NK-92 (cell line): Measurements from ENCODE around the gene KDM5A.

ENCODE experiments used
- DNase-seq: peaks from one replicate; lab custom pipeline; 2025; ENCODE audit not compliant: unreplicated experiment; lab: John Stamatoyannopoulos, UW

Gene KDM5A

DNA sequence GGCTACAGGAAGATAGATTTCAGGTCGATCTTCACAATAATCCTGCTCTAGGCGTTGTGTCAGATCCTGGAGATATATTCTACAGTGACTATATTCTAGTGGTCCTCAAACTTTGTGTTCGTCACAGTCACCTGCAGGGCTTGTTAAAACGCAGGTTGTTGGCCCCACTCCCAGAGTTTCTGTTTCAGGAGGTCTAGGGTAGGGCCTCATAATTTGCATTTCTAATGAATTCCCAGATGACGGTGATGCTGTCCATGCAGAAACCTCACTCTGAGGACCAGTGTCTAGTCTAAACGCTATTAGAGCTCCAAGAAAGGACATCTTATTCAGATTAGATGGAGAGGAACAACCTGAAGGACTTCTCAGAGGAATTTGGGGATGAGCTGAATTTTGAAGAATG is 113.3 kb downstream of the KDM5A start:
- no peak for DNase-seq

DNA sequence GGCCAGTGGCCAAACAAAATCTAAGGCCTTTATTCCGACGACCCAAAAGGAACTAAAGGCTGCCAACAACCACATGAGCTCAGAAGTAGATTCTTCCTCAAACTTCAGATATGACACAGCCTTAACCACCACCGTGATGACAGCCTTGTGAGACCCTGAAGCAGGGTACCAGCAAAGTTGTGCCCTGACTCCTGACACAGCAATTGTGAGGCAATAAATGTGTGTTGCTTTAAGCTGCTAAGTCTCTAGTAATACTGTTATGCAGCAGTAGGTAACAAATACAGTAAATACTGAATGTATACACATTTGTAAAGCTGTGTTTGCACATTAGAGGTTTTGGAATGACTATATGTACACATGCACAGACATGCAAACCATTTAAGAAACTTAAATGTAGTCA is 115.7 kb downstream of the KDM5A start:
- no peak for DNase-seq

DNA sequence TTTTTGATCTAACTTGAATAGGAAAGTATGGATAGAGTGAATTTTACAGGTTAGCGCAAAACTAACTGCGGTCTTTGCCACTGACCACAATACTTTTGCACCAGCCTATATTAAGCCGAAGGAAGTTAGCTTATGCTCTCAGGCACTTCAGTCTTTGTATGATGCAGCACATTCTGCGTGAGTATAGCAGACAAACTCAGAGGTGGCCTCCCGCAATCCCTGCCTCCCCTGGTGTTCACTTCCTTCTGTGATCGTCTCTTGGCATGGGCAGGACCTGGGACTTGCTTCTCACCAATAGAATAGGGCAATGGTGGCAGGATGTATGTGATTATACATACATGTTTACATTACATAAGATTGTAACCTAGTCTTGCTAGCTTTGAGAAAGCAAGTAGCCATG is 116.2 kb downstream of the KDM5A start:
- DNase-seq = no peak

DNA sequence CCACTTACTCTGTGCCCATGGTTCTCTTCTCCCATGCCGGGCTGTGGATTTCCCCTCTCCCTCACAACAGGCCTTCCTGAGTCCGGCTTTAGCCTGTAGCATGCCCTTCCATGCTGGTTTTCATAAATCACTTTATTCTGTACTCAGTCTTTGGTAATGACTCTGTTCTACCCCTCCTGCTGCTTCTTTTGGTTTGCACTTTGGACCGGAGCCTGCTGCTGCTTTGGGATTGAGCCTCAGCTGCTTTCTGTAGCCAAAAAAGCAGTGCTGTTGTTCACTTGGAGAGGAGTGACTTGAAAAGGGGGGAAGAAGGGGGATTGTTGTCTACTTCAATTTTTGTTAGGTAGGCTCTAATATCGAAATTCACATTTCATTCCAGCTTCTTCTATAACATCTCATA is 118.0 kb downstream of the KDM5A start:
- DNase-seq = no peak

DNA sequence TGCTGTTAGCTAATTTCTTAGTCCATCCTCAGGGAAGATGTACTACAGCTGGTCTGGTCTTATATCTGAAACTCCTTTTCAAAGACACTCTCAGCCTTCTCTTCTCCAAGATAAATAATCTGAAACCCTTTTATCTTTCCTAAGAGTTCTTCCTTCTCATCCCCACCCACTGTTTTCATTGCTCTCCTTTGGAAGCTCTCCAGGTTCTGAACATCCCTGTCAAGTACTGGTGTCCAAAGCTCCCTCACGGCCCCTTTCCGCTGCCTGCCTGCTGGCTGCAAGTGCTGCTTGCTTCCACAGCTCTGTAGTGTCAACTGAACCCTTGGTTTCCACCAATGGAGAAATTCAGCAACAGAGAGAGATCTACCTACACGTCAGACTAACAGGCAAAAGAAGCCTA is 119.9 kb downstream of the KDM5A start:
- no peak for DNase-seq

DNA sequence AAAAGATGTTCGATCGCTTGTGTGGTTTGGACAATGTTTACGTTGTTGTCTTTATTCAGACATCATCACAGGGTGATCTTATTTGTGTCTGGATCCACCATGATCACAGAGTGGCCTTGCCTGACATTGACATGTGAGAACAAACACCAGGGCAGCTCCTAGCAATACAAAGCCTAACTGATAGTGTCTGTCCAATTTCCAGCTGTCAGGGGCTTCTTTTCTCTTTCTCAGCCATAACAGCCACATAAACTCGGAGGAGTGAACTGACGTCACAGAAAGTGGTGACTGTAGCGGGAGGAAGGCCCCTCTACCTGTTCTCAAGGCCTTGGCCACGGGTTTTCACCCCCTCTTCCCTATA is 120.7 kb downstream of the KDM5A start:
- DNase-seq = no peak

DNA sequence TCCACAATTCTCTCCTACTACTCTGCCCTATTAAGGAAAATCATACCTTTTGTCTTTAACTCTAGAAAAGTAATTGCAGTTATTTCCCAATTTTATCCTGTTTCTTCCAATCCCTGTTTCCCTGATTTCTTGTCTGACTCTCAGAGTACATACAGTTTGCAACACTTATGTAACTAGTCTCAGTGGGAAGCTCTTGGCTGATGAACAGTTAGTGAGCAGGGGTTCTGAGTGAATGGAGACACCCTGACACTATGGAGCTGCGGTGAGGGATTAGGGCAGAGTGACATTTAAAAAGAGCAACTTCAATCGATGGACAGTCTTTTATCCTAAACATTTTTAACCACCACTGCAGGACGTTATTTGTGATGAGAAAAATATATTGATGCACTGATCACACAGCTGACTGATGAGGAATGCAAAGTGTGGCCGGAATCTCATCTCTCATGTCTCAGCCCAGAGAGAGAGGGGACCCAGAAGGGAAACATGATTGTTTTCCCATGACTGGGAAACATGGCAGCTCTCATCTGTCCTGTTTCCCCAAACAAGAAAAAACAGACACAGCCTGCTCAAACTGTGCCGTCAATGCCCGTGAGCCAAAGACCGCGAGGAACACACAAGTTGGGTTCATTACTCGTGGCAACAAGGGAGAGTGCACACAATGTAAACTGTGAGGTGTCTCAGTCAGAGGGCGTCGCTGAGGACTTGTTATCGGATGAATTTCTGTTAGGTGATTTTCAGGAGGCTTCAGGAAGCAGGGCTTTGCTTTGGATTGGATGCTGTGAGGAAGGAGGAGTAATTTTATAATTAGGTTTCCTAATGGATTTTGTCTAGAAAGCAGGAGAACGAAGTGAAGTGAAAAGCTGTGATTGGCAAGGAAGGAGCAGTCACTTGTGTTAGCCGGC is 121.3 kb downstream of the KDM5A start:
- no peak for DNase-seq

DNA sequence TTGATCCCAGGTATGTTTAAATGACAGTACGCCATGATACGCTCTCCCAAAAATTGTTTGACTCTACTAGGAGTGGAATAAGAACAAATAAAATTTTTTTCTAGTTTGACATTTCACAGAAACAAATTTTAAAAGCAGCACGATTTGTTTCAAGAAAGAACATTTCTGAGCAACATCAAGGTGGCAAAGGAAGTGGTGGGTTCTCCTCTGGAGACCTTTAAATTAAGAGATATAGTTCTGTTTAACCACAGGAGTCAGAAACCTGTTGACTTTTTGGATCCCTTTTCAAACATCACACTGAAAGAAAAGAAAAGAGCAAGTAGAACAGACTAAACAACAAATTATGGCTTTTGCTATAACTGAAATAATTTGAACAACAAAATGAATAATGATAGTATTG is 124.0 kb downstream of the KDM5A start:
- no peak for DNase-seq

DNA sequence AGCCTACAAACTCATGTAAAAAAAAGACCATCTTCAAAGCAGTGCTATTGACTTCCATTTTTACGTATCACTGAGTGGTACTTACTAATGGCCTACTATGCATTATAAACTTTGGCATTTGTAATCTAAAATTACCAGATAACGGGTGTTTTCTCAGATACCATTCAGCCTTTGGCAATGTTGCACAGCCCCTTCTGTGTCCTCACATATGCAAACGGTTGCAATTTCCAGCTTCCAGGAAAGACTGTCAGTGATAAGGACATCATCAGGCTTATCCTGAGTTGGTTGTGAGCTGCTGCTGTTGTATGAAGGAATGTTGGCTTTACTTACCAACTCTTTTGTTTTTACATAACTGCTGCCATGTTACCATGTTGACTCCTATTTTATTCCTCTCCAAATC is 124.9 kb downstream of the KDM5A start:
- no peak for DNase-seq

DNA sequence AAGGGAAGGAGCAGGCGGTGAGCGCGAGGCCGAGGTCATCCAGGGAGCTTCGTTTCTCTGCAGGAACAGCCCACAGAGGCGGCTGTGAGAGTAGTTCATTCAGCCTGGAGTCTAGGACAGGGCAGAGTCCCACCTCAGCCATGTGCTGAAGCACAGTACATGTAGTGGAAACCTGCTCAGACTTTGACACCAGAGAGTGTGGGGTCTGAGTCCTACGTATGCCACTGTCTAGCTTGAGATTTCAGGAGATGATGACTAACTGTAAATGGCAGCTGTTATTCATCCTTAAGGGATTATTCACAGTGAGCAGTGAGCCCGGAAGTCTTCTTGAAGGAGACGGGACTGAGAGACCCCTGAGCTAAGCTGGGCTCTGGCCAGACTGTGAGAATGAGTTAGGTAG is 125.5 kb downstream of the KDM5A start:
- no peak for DNase-seq

DNA sequence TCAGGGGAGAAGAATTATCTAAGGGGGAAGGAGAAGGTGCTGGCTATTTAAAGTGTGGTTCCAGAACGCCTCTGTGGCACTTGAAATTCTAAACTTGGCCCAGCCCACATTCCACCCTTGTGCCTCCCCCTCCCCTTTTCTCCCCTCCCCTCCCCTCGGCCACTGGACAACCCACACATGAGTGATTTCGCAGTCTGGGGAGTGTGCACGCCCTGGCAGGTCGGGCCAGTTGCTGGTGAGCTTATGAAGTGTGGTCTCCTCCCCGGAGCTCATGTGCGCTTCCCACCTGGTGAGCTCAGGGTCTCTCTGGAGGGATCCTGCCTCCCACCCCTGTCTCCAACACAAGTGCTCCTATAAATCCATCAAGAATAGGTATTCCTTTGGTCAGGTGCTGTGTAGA is 126.3 kb downstream of the KDM5A start, which contains the start of gene SLC6A13:
SLC6A13 (minus strand) TSS at position 20 of the 400 bp plus-strand sequence. CDS start 2,784 bp downstream, outside the sequence.
- DNase-seq = no peak

DNA sequence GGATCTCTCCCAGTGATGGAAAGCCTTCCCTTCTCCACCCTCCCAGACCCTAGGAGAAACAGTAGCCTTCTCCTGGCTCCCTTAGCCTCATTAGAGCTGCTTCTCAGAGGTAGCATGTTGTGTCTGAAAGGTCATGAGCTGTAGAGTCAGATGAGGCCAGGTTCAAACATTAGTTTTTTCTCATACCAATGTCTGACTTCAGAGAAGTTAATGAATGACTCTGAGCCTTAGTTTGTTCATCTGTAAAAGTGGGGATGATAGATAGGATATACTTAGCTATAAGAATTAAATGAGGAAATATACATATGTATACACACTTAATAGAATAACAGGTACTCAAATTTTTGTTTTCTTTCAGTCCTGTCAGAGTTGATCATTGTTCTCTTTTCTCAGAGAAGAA is 127.0 kb downstream of the KDM5A start:
- DNase-seq = no peak

DNA sequence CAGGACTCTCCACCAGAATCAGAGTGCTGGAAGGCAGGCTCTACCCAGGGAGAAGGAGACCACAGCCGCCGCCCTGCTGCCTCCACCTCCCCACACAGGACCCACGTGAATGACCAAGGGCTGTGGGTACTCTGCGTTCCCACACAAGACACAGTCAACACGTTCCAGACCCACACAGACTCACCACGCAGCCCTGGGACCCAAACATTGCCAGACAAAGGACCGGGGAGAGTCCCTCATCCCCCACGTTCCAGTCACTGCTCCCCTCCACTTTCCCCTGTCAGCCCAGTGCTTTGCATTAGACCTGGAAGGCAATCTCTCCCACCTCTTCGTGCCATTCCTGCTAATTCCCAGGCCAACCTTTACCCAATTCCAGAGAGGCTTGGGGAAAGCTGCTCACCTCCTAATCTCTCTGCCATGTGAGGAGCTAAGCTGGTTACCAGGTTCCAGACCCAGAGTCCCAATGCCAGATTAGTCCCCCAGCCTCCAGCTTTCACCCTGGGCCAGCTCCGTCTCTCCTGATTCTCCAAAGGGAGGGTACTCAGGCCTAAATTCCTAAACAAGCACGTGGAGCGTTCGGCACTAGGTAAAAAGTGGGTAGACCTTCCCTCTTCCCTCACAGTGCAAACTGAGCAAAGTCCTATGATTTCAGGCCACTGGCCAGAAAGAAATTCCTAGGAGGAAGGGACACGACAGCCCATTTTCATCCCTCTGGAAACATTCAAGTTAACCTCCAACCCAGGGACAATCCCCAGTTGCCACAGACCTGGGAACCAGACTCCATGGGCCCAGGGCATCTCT is 131.4 kb downstream of the KDM5A start:
- no peak for DNase-seq

DNA sequence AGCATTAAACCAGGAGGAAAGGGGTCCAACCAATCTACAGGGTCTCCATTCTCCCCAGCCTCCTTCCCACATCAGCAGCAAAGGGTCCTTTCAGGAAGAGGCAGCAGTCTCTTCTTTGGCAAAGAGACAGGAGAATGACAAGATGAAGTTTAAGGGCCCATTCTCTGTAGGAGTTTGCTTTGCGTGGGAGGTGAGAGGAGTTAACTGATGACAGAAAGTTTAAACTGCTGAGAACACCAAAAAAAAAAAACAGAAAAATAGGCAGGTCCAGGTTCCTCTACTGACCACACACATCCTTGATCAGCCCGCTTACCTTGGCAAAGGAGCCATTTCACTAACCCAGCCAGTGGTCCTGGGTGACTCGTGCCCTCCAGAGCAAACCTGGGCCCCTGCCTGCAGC is 132.2 kb downstream of the KDM5A start:
- no peak for DNase-seq

DNA sequence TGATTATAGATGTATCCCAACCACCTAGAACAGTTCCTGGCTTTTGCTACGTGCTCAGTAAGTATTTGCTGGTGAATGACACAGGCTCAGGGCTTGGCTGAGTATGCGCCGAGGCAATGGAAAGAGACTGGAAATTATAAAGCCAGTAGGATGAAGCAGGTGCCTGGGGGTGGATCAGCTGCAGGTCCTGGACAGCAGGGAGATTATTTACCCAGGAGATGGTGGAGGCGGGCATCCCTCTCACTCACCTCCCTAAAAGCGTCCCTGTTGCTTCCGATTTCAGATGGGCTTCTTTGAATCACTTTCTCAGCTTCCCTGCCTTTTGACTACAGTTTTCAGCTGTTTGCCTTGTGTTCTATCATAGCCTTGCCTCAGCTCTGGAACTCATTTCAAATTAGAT is 132.9 kb downstream of the KDM5A start:
- DNase-seq = no peak

DNA sequence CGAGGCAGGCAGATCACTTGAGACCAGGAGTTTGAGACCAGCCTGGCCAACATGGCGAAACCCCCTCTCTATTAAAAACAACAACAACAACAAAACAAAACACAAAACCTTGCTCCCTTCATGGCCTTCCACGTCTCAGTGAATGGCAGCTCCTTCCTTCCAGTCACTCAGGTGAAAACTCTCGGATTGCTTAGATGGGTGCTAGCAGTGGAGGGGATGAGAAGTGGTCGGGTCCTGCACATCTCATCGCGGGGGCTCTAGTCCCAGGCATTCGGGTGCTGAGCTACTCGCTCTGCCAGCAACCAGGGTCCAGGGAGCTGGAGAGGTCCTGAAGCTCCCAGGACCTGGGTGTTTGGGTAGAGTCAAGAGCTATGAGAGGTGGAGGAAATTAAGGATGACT is 134.2 kb downstream of the KDM5A start:
- no peak for DNase-seq

DNA sequence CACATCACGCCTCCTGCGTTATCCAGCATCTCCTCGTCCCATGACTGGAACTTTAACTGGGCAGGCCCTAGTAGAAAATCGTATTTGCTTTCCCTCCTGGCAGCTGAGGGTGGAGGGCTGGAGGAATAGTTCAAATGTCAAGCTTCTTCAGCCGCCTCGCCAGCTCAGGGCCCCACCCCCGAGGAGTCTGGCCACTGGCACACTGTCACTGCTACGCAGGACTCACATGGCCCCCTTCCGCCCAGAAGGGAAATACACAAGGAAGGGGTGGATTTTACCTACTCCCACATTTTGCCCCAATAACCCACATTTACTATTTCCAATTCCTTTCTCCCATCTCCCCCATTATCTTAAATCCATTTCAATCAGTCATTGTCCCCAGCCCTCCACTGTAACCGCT is 135.1 kb downstream of the KDM5A start:
- no peak for DNase-seq

DNA sequence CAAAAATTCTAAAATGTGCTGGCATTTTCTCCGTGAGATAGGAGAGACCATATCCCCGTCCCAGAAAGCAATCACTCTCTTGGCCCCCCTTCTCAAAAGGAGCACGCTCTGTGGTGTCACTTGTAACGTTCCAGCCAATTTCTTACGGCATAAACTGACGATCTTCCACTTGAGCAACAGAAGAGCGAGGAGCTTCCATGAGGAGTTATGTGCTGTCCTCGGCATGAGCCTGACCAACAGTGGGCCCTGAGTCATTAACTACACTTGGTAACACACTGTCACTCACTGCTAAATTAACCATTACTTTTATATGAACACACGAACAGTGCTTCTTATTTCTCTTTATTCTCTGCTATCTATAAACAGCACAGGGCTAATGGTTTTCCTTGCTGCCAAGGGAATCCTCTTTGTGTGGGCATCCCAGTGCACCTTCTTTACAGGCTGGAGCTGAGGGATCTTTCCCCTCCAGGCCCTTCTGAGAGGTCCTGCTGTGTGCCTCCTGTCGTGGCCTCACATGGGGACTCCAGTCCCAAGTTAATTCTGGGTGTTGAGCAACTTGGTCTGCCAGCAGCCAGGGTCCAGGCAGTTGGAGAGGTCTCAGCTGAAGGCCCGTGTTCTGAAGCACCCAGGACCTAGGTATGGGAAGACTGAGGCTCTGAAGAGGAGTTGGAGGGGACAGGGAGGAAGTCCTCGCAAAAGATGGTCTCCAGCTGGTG is 135.8 kb downstream of the KDM5A start:
- DNase-seq = no peak

DNA sequence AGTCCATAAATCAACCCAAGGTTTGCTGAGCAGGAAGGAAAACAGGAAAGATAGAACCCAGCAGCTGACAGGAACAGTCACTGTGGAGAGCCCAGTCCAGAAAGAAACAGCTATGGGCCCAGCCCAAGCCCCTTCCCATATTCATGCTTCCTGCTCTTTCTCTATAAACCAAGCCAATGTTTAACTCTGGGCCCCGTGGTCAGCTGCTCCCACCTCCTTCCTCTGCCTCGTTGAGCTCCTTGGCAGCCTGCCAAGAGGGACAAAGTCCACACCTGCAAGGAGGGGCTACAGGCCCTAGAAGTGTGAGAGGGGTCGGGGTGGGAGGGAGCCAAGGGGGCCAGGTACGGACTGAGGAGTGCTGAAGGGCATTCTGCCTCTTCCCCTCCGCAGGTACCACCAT is 136.5 kb downstream of the KDM5A start:
- no peak for DNase-seq

DNA sequence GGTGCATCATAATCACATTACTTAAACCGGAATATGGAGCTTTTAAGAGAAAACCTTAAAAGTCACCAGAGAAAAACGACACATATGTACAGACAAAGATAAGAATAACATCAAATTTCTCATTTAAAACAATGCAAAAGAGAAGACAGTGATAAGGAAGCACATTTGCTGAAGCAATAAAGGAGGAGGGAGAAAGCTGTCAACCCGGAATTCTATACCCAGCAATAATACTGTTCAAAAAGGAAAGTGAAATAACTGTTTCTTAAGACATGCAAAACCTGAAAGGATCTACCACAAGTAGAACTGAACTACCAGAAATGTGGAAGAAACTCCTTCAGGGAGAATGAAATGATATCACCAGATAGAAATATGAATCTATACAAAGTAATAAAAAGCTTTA is 141.8 kb downstream of the KDM5A start:
- no peak for DNase-seq

DNA sequence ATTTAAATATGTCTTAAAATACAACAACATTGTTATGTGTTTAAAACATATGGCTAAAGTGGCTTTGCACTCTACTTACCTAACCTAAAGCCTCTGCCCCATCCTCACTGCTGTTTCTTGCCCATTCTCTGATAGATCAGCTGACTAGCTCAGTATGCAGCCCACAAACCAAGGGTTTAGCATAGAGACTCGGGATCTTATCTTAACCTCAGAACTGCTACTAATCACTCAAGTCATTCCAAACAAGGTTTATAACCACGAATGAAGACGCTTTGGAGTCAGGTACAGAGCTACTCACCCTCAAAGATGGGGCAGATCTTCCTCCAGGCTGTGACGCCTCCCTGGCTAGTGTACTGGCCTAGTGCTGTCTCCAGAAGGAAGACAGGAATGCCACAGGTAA is 145.7 kb downstream of the KDM5A start:
- no peak for DNase-seq

DNA sequence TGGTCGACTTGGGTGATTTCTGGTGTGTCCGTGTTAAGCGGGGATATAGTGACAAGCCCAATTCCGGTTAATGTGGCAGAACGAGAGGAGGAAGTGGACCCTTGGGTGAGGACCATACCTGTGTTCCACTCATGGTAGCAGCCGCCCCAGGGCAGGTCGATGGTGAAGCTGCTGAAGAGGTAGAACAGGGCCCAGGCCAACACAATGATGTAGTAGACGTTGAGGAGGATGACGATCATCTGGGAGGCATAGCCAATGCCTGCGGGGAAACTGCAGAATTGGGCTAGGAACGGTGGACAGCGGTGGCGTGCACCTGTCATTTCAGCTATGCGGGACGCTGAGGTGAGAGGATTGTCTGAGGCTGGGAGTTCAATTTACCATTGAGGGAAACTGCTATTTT is 146.6 kb downstream of the KDM5A start:
- DNase-seq = no peak
